H1 (cell line): Measurements from ENCODE around the gene FBXL16. TPM values are rescaled to one million over a fixed set of nuclear protein-coding genes. Genes with fewer than 3 reads are reported as not detected.
A peak's percentile ranks its signal among the peaks of the same experiment; 100 is the strongest.

Experiments
- CTCF ChIA-PET: fragments of 300-600 bp; sonication (Branson Sonifier 250); formaldehyde crosslinking; loops from one replicate; lab custom pipeline; 2021; ENCODE audit not compliant: partially characterized antibody; lab: Charles Lee
- POLR2A ChIA-PET: fragments of 300-600 bp; sonication (Branson Sonifier 250); formaldehyde crosslinking; loops from one replicate; lab custom pipeline; 2021; ENCODE audit warnings: inconsistent platforms; ENCODE audit not compliant: partially characterized antibody; lab: Charles Lee
- DNase-seq, 2 experiments: peaks; one replicate each; pipeline versions ENCODE4 v3.0.0 to v3.0.0-alpha.2; 2010 to 2022; ENCODE audit warnings: low spot score in 2 of 2, low read depth in 1 of 2, mixed read lengths in 1 of 2
- FAIRE-seq: peaks from 2 replicates; lab custom pipeline; 2011; peaks lifted over from hg19 to GRCh38; lab: Jason Lieb, UNC
- H2AFZ ChIP-seq: 2 replicates; pipeline ENCODE4 v1.8.1; 2012; ENCODE audit warnings: low read length, inconsistent platforms
- H2AK5ac ChIP-seq: 2 replicates; pipeline ENCODE4 v1.6.1; 2013; ENCODE audit warnings: low read depth, low read length
- H2BK120ac ChIP-seq: replicated peaks from 2 replicates; pipeline ENCODE3; 2013; ENCODE audit warnings: low read depth, low read length, inconsistent platforms
- H2BK12ac ChIP-seq: 2 replicates; pipeline ENCODE4 v1.6.1; 2013; ENCODE audit warnings: low read depth, low read length
- H2BK15ac ChIP-seq: 2 replicates; pipeline ENCODE4 v1.6.1; 2013; ENCODE audit warnings: low read length
- H2BK20ac ChIP-seq: 2 replicates; pipeline ENCODE4 v1.6.1; 2013; ENCODE audit warnings: low read length
- H2BK5ac ChIP-seq: 2 replicates; pipeline ENCODE4 v1.6.1; 2013; ENCODE audit warnings: low read depth, low read length
- H3K14ac ChIP-seq: 2 replicates; pipeline ENCODE4 v1.6.1; 2013; ENCODE audit warnings: inconsistent platforms; ENCODE audit not compliant: insufficient read length
- H3K18ac ChIP-seq: 2 replicates; pipeline ENCODE4 v1.6.1; 2013; ENCODE audit warnings: low read length; ENCODE audit errors: extremely low read depth
- H3K23ac ChIP-seq: 2 replicates; pipeline ENCODE4 v1.6.1; 2013; ENCODE audit warnings: inconsistent platforms; ENCODE audit not compliant: insufficient read length
- H3K23me2 ChIP-seq: 2 replicates; pipeline ENCODE4 v1.6.1; 2013; ENCODE audit warnings: low read depth, low read length
- H3K27ac ChIP-seq: 2 replicates; pipeline ENCODE4 v1.6.1; 2011; ENCODE audit warnings: low read depth, low read length, inconsistent platforms
- H3K27me3 ChIP-seq, 4 experiments: replicated peaks in 1 of 4; 1 replicate in 1 of 4; 2 replicates in 3 of 4; pipeline versions ENCODE4 v1.6.1 to v1.8.1; 2011 to 2013; ENCODE audit warnings: low read length in 3 of 4, mild to moderate bottlenecking in 3 of 4, inconsistent platforms in 2 of 4, mixed read lengths in 2 of 4, moderate library complexity in 1 of 4; ENCODE audit not compliant: control insufficient read depth in 3 of 4, insufficient read depth in 3 of 4; ENCODE audit errors: extremely low read depth in 1 of 4
- H3K36me3 ChIP-seq, 4 experiments: 2 replicates each; pipeline versions ENCODE4 v1.6.1 to v1.8.1; 2011 to 2013; ENCODE audit warnings: mild to moderate bottlenecking in 4 of 4, low read length in 3 of 4, moderate library complexity in 2 of 4, control low read depth in 1 of 4, inconsistent platforms in 1 of 4; ENCODE audit not compliant: insufficient read depth in 4 of 4, control insufficient read depth in 2 of 4
- H3K4ac ChIP-seq: replicated peaks from 2 replicates; pipeline ENCODE3; 2013; ENCODE audit warnings: low read length, low read depth, mixed read lengths, inconsistent platforms; ENCODE audit not compliant: insufficient read length
- H3K4me1 ChIP-seq, 4 experiments: replicated peaks in 1 of 4; 1 replicate in 1 of 4; 2 replicates in 3 of 4; pipeline versions ENCODE4 v1.6.1 to v1.8.1; 2011 to 2013; ENCODE audit warnings: low read length in 3 of 4, inconsistent platforms in 2 of 4, mixed read lengths in 1 of 4; ENCODE audit not compliant: insufficient read depth in 4 of 4, control insufficient read depth in 3 of 4
- H3K4me2 ChIP-seq, 2 experiments: 2 replicates each; pipeline versions ENCODE4 v1.6.1 to v1.8.1; 2011 to 2013; ENCODE audit warnings: low read depth in 2 of 2, low read length in 2 of 2, control low read depth in 1 of 2, inconsistent platforms in 1 of 2, mild to moderate bottlenecking in 1 of 2; ENCODE audit not compliant: insufficient read depth in 1 of 2
- H3K4me3 ChIP-seq, 4 experiments: fragments of 200-600, 300-600 bp in 1 of 4; sonication (generic), shearing (Covaris generic), sonication (Bioruptor Twin) in 1 of 4; 2 replicates each; pipeline versions ENCODE4 v1.5.1 to v1.8.1; 2011 to 2016; ENCODE audit warnings: low read length in 4 of 4, low read depth in 3 of 4, control low read depth in 2 of 4, inconsistent platforms in 2 of 4, mild to moderate bottlenecking in 2 of 4, mixed read lengths in 1 of 4, moderate library complexity in 1 of 4; ENCODE audit not compliant: insufficient read depth in 2 of 4; ENCODE audit errors: extremely low read depth in 1 of 4
- H3K56ac ChIP-seq: replicated peaks from 2 replicates; pipeline ENCODE3; 2013; ENCODE audit warnings: low read depth, mild to moderate bottlenecking, mixed read lengths, low read length, inconsistent platforms; ENCODE audit not compliant: insufficient read length
- H3K79me1 ChIP-seq: 2 replicates; pipeline ENCODE4 v1.6.1; 2013; ENCODE audit warnings: low read depth, low read length, control low read depth
- H3K79me2 ChIP-seq, 2 experiments: 2 replicates each; pipeline versions ENCODE4 v1.6.1 to v1.8.1; 2012 to 2013; ENCODE audit warnings: low read length in 2 of 2, mild to moderate bottlenecking in 2 of 2, inconsistent platforms in 1 of 2; ENCODE audit not compliant: insufficient read depth in 2 of 2, control insufficient read depth in 1 of 2
- H3K9ac ChIP-seq, 4 experiments: replicated peaks in 1 of 4; 1 replicate in 1 of 4; 2 replicates in 3 of 4; pipeline versions ENCODE4 v1.6.1 to v1.8.1; 2011 to 2013; ENCODE audit warnings: low read depth in 3 of 4, low read length in 3 of 4, control low read depth in 2 of 4, mild to moderate bottlenecking in 2 of 4, moderate library complexity in 2 of 4, inconsistent platforms in 1 of 4; ENCODE audit errors: extremely low read depth in 1 of 4
- H3K9me3 ChIP-seq, 2 experiments: 2 replicates each; pipeline versions ENCODE4 v1.6.1 to v1.8.1; 2012 to 2013; ENCODE audit warnings: mild to moderate bottlenecking in 2 of 2, moderate library complexity in 2 of 2, control low read depth in 1 of 2, inconsistent platforms in 1 of 2, low read depth in 1 of 2, low read length in 1 of 2, mixed read lengths in 1 of 2; ENCODE audit not compliant: insufficient read depth in 2 of 2
- H4K20me1 ChIP-seq, 2 experiments: replicated peaks in 1 of 2; 2 replicates each; pipeline versions ENCODE3 to v1.8.1; 2011 to 2013; ENCODE audit warnings: inconsistent platforms in 2 of 2, low read length in 2 of 2, mild to moderate bottlenecking in 1 of 2; ENCODE audit not compliant: insufficient read depth in 2 of 2, control insufficient read depth in 1 of 2
- H4K5ac ChIP-seq: 2 replicates; pipeline ENCODE4 v1.6.1; 2013; ENCODE audit warnings: low read length, low read depth, mixed read lengths, inconsistent platforms; ENCODE audit not compliant: insufficient read length
- H4K8ac ChIP-seq: 2 replicates; pipeline ENCODE4 v1.8.0; 2013; ENCODE audit warnings: mild to moderate bottlenecking, moderate library complexity, low read length, inconsistent platforms; ENCODE audit not compliant: insufficient read depth; ENCODE audit errors: extremely low read depth
- H4K91ac ChIP-seq: replicated peaks from 2 replicates; pipeline ENCODE3; 2013; ENCODE audit warnings: low read length, mixed read lengths, inconsistent platforms; ENCODE audit not compliant: insufficient read length
- BACH1 ChIP-seq: IDR thresholded peaks from 2 replicates; pipeline ENCODE4 v1.6.1; 2012; ENCODE audit warnings: low read length, improper control_type of control experiment
- CHD2 ChIP-seq: IDR thresholded peaks from 2 replicates; pipeline ENCODE4 v1.6.1; 2012; ENCODE audit warnings: low read length, improper control_type of control experiment
- CTBP2 ChIP-seq: IDR thresholded peaks from 2 replicates; pipeline ENCODE4 v1.7.0; 2011; ENCODE audit warnings: borderline replicate concordance, mild to moderate bottlenecking, moderate library complexity, mixed read lengths, low read length; ENCODE audit not compliant: insufficient read depth, insufficient read length
- CTCF ChIP-seq, 3 experiments: IDR thresholded peaks; 1 replicate in 2 of 3; 2 replicates in 1 of 3; pipeline versions ENCODE4 v1.5.1 to v1.6.1; 2011; ENCODE audit warnings: low read length in 3 of 3, mild to moderate bottlenecking in 3 of 3, inconsistent platforms in 2 of 3, low read depth in 1 of 3, moderate library complexity in 1 of 3; ENCODE audit not compliant: insufficient read depth in 1 of 3; ENCODE audit errors: control extremely low read depth in 1 of 3
- EGR1 ChIP-seq: IDR thresholded peaks from 2 replicates; pipeline ENCODE4 v1.6.1; 2011; ENCODE audit warnings: low read depth, low read length, borderline replicate concordance
- NRF1 ChIP-seq: IDR thresholded peaks from 2 replicates; pipeline ENCODE4 v1.6.1; 2011; ENCODE audit warnings: mild to moderate bottlenecking, low read depth, low read length, improper control_type of control experiment
- POLR2AphosphoS5 ChIP-seq: IDR thresholded peaks from 2 replicates; pipeline ENCODE4 v1.6.1; 2011; ENCODE audit warnings: low read depth, low read length
- RAD21 ChIP-seq, 2 experiments: IDR thresholded peaks in 1 of 2; conservative IDR thresholded peaks in 1 of 2; 2 replicates each; pipeline ENCODE4 v1.6.1; 2011; ENCODE audit warnings: low read depth in 2 of 2, low read length in 2 of 2, improper control_type of control experiment in 1 of 2, inconsistent platforms in 1 of 2, mild to moderate bottlenecking in 1 of 2, moderate library complexity in 1 of 2
- SUZ12 ChIP-seq: fragments of 200-600 bp; sonication (generic); IDR thresholded peaks from 2 replicates; pipeline ENCODE4 v1.6.1; 2012; ENCODE audit warnings: mild to moderate bottlenecking, inconsistent platforms, low read length, moderate library complexity, mixed read lengths
- TBP ChIP-seq: IDR thresholded peaks from 2 replicates; pipeline ENCODE4 v1.6.1; 2011; ENCODE audit warnings: low read depth, low read length, improper control_type of control experiment
- WGBS, 2 experiments: shearing (Covaris generic) in 1 of 2; methylation state at CpG; one replicate each; pipeline versions ENCODE4 v1.1.6 to v1.1.7; 2013 to 2015; ENCODE audit warnings: low lambda C conversion rate in 2 of 2, mixed read lengths in 2 of 2, inconsistent platforms in 1 of 2, low coverage in 1 of 2, missing lambda C conversion rate in 1 of 2; ENCODE audit not compliant: insufficient replicate concordance in 2 of 2, insufficient coverage in 1 of 2, insufficient read length in 1 of 2; ENCODE audit errors: extremely low coverage in 1 of 2, missing lambda C conversion rate in 1 of 2; 5-methylcytosine and 5-hydroxymethylcytosine counted together
- polyA plus RNA-seq, 7 experiments: library from polyadenylated mRNA; depleted of rRNA in 3 of 7; stranded (reverse) in 5 of 7; unstranded in 2 of 7; fragments of >200 nt in 5 of 7; fragments of 200-250 nt in 2 of 7; gene quantifications; 1 replicate in 5 of 7; 2 replicates in 1 of 7; 4 replicates in 1 of 7; pipeline versions ENCODE4 v1.2.1 to v1.2.3, GENCODE V29; 2011 to 2013; ENCODE audit warnings: missing spikeins in 2 of 7, mixed read lengths in 2 of 7
- total RNA-seq: library from RNA; stranded (reverse); fragmentation: NEBNext Ultra II Directional; extraction: Animal tissue kit (Norgen Biotek cat#: 25700); gene quantifications from 2 replicates; pipeline ENCODE4 v1.2.1, GENCODE V29; 2021

FBXL16 gene
- total and polyA plus RNA-seq, 2 of the 8 experiments (the other 6 are each of a cell fraction or from before 2014, with no cell fraction given), result 12.5 to 12.8 TPM

- 4% methylated on average over 12 of the region's 14 CpGs; no CpG with 5 or more reads in 1 of the 2 experiments for WGBS, 2 experiments
- Histone ChIP-seq H3K14ac (no peak overlapping the region), H3K56ac (no peak overlapping the region), H3K9me3 (no peaks in the 10 kb centered on the region), H2BK5ac (no peak overlapping the region), H3K4ac (no peak overlapping the region), H3K4me1 (peaks cover 0 to 3% (median 1%) of the 10 kb centered on the region in 4 experiments; a peak in 2 of 7 replicates), H3K9ac (no peak overlapping the region), H2AFZ (no peak overlapping the region), H2BK120ac (no peak overlapping the region), H3K36me3 (no peaks in the 10 kb centered on the region), H4K8ac (peak overlapping the region; percentile 86; the same call in 1 of the 2 replicates), H3K4me3 (no peak overlapping the region), H4K20me1 (no peaks in the 10 kb centered on the region), H2BK20ac (no peak overlapping the region), H4K91ac (peak overlapping the region; percentile 42), H3K79me2 (no peaks in the 10 kb centered on the region), H4K5ac (no peak overlapping the region), H3K27me3 (no peaks in the 10 kb centered on the region), H3K18ac (no peak overlapping the region), H3K23ac (no peak overlapping the region), H3K79me1 (no peaks in the 10 kb centered on the region), H3K4me2 (0 out of 4 replicates have a peak overlapping the region, but pooled peaks of 1 of the 2 experiments have one; percentile 9), H2BK15ac (no peak overlapping the region), H2BK12ac (no peak overlapping the region), H3K23me2 (no peaks in the 10 kb centered on the region; the same call in 1 of the 2 replicates), H3K27ac (no peak overlapping the region), H2AK5ac (no peak overlapping the region)
- peak in 1 of 2 experiments; percentile 85 for DNase-seq
- ChIA-PET POLR2A (interaction anchor here (0.6 to 1.6 kb wide), 6 partner anchors 9 to 61 kb away, joined by 3 to 6 read pairs (median 3); no protein-coding TSS in a partner anchor), CTCF (interaction anchor here (0.6 to 35.8 kb wide), 11 partner anchors 9 to 132 kb away, joined by 3 to 977 read pairs (median 10); partner anchors contain the start of genes ANTKMT, CCDC78, CHTF18 and FBXL16)
- no peak for FAIRE-seq
- TF ChIP-seq CTBP2, result no peak
- TF ChIP-seq EGR1, result 0 out of 2 replicates have a peak, but pooled peaks have one; percentile 2
- no peak for TF ChIP-seq POLR2AphosphoS5
- TF ChIP-seq BACH1, result no peak
- TF ChIP-seq CTCF (IDR thresholded peaks at IDR 0.05; ENCODE audit: control extremely low read depth in 1 of 3, insufficient read depth in 1 of 3, low read depth in 1 of 3, low read length in 3 of 3), result peak; percentile 61 to 87 (median 78)
- TF ChIP-seq SUZ12, result no peak
- TF ChIP-seq RAD21 (IDR thresholded peaks at IDR 0.05 in 1 of 2, conservative IDR thresholded peaks at IDR 0.05 in 1 of 2; ENCODE audit: low read depth in 2 of 2, low read length in 2 of 2), result peak; percentile 54 to 68
- TF ChIP-seq NRF1, result no peak
- no peak for TF ChIP-seq TBP
- 0 out of 2 replicates have a peak, but pooled peaks have one; percentile 30 for TF ChIP-seq CHD2
Observed at GRCh38 chr16:745739-746138, 40.1 kb upstream of the FBXL16 start.
